NB4 (cell line): ENCODE data around the gene NKX6-1.

Experiments used
- CTCF ChIP-seq: IDR thresholded peaks from one replicate; pipeline ENCODE4 v1.5.1; 2012; ENCODE audit warnings: low read depth, low read length
- POLR2A ChIP-seq: IDR thresholded peaks from 2 replicates; pipeline ENCODE4 v1.6.1; 2011; ENCODE audit warnings: mild to moderate bottlenecking; ENCODE audit not compliant: insufficient read length; ENCODE audit errors: extremely low read depth

DNA sequence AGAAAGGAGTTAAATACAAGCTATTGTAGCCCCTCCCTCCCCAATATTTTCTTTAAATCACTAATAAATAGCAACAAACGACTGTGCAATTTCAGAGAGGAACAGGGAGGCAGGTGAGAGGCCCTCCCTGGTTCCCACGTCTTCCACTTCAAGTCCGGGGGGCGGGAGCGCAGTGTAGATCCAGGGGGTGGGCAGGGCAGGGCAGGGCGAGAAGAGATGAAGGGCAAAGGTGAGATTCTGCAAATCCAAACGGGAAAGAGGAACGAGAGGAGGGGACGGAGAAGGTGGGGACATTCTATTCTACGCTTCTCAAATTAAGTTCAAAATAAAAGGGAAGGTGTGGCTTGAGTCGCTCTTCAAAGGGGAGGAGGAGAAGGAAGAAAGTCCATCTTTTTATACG is 6.8 kb downstream of the NKX6-1 start:
- TF ChIP-seq CTCF (no peak), POLR2A (no peak)
